Caco-2 (cell line): ENCODE results near the gene PHAX. TPM values are rescaled to one million over a fixed set of nuclear protein-coding genes. Genes with fewer than 3 reads are reported as not detected.

Experiments used
- BruUV-seq: library from RNA; stranded (reverse); fragments of 400-500 nt; replicated peaks from 2 replicates; lab custom pipeline; 2021; lab: Mats Ljungman, UMichigan
- CTCF ChIA-PET: fragments of 300-600 bp; sonication (Branson Sonifier 250); formaldehyde crosslinking; loops from one replicate; lab custom pipeline; 2022; ENCODE audit warnings: antibody characterized with exemption; lab: Charles Lee
- POLR2A ChIA-PET: fragments of 300-600 bp; sonication (Branson Sonifier 250); formaldehyde crosslinking; loops from one replicate; lab custom pipeline; 2022; ENCODE audit warnings: antibody characterized with exemption; lab: Charles Lee
- DNase-seq, 2 experiments: peaks; one replicate each; pipeline versions ENCODE4 v3.0.0 to v3.0.0-alpha.2; 2020 to 2022
- H3K27me3 ChIP-seq: replicated peaks from 2 replicates; pipeline ENCODE4 v1.6.0; 2011; ENCODE audit warnings: low read length; ENCODE audit not compliant: control insufficient read depth, insufficient read depth
- H3K36me3 ChIP-seq: 2 replicates; pipeline ENCODE4 v1.5.1; 2011; ENCODE audit warnings: low read length; ENCODE audit not compliant: control insufficient read depth, insufficient read depth
- H3K4me1 ChIP-seq: fragments of 250-450 bp; sonication (Bioruptor Pico); 2 replicates; pipeline ENCODE4 v1.5.1; 2020; ENCODE audit warnings: mild to moderate bottlenecking
- H3K4me3 ChIP-seq: 2 replicates; pipeline ENCODE4 v1.5.1; 2011; ENCODE audit warnings: low read depth, mild to moderate bottlenecking, control low read depth, low read length
- H3K9me3 ChIP-seq: fragments of 250-450 bp; sonication (Bioruptor Pico); 2 replicates; pipeline ENCODE4 v1.5.1; 2020; ENCODE audit warnings: mild to moderate bottlenecking, moderate library complexity
- H3K27ac Mint-ChIP-seq: one replicate; pipeline ENCODE4 v1.8.0; 2022; ENCODE audit warnings: mixed read lengths; ENCODE audit not compliant: unreplicated experiment
- H3K27me3 Mint-ChIP-seq: one replicate; pipeline ENCODE4 v1.8.0; 2022; ENCODE audit warnings: mixed read lengths; ENCODE audit not compliant: insufficient read depth, unreplicated experiment
- H3K36me3 Mint-ChIP-seq: one replicate; pipeline ENCODE4 v1.8.0; 2022; ENCODE audit warnings: mild to moderate bottlenecking, mixed read lengths; ENCODE audit not compliant: insufficient read depth, unreplicated experiment
- H3K4me1 Mint-ChIP-seq: one replicate; pipeline ENCODE4 v1.8.0; 2022; ENCODE audit warnings: low read depth, mixed read lengths; ENCODE audit not compliant: unreplicated experiment
- H3K4me3 Mint-ChIP-seq: one replicate; pipeline ENCODE4 v1.8.0; 2022; ENCODE audit warnings: mild to moderate bottlenecking, moderate library complexity, mixed read lengths; ENCODE audit not compliant: unreplicated experiment
- H3K9me3 Mint-ChIP-seq: one replicate; pipeline ENCODE4 v1.8.0; 2022; ENCODE audit warnings: mixed read lengths; ENCODE audit not compliant: unreplicated experiment
- intact Hi-C: fragments of 100-400 bp; cut with micrococcal nuclease; formaldehyde crosslinking; loops from one replicate; pipeline ENCODE4 v1.10.0; 2022; ENCODE audit not compliant: unreplicated experiment
- total RNA-seq: library from RNA; stranded (reverse); gene quantifications from 2 replicates; pipeline ENCODE4 v1.2.3, GENCODE V29; 2022
- TF ChIP-seq, protein P1 (sequence below), 2 experiments: fragments of 200-600 bp in 1 of 2; IDR thresholded peaks; 1 replicate in 1 of 2; 2 replicates in 1 of 2; pipeline versions ENCODE4 v1.5.1 to v1.8.0; 2011 to 2022; ENCODE audit warnings: antibody characterized with exemption in 1 of 2, control low read depth in 1 of 2, inconsistent platforms in 1 of 2, low read depth in 1 of 2, low read length in 1 of 2, mild to moderate bottlenecking in 1 of 2, moderate library complexity in 1 of 2; ENCODE audit not compliant: insufficient read depth in 1 of 2, severe bottlenecking in 1 of 2, unreplicated experiment in 1 of 2

The PHAX gene
- total RNA-seq, 1 experiment from 2014 or later, result 38.7 TPM

DNA sequence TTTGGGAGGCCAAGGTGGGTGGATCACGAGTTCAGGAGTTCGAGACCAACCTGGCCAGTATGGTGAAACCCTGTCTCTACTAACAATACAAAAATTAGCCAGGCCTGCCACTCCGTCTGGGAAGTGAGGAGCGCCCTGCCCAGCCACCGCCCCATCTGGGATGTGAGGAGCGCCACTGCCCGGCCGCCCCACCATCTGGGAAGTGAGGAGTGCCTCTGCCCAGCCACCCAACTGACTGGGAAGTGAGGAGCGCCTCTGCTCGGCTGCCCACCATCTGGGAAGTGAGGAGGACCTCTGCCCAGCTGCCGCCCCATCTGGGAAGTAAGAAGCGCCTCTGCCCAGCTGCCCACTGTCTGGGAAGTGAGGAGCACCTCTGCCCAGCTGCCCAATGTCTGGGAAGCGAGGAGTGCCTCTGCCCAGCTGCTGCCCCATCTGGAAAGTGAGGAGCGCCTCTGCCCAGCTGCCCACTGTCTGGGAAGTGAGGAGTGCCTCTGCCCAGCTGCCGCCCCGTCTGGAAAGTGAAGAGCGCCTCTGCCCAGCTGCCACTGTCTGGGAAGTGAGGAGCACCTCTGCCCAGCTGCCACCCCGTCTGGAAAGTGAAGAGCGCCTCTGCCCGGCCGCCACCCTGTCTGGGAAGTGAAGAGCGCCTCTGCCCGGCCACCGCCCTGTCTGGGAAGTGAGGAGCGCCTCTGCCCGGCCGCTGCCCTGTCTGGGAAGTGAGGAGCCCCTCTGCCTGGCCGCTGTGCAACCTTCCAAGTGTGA lies 11.0 kb upstream of the PHAX start:
- intact Hi-C loops, result no loop called here
- no TSS peak for BruUV-seq
- Mint-ChIP-seq H3K36me3 (peaks cover 75% of the 10 kb centered on the region), H3K9me3 (no peaks in the 10 kb centered on the region), H3K4me1 (peaks cover 12% of the 10 kb centered on the region), H3K4me3 (no peak overlapping the region), H3K27me3 (no peaks in the 10 kb centered on the region), H3K27ac (no peak overlapping the region)
- CTCF ChIA-PET, result no interaction called here
- TF ChIP-seq, protein P1, sequence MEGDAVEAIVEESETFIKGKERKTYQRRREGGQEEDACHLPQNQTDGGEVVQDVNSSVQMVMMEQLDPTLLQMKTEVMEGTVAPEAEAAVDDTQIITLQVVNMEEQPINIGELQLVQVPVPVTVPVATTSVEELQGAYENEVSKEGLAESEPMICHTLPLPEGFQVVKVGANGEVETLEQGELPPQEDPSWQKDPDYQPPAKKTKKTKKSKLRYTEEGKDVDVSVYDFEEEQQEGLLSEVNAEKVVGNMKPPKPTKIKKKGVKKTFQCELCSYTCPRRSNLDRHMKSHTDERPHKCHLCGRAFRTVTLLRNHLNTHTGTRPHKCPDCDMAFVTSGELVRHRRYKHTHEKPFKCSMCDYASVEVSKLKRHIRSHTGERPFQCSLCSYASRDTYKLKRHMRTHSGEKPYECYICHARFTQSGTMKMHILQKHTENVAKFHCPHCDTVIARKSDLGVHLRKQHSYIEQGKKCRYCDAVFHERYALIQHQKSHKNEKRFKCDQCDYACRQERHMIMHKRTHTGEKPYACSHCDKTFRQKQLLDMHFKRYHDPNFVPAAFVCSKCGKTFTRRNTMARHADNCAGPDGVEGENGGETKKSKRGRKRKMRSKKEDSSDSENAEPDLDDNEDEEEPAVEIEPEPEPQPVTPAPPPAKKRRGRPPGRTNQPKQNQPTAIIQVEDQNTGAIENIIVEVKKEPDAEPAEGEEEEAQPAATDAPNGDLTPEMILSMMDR (IDR thresholded peaks at IDR 0.05; ENCODE audit: insufficient read depth in 1 of 2, low read depth in 1 of 2, low read length in 1 of 2, severe bottlenecking in 1 of 2, unreplicated experiment in 1 of 2), result no peak
- DNase-seq, result no peak
- H3K36me3 ChIP-seq, result no peaks in the 10 kb centered on the region; the same call in none of the 2 replicates
- no peaks in the 10 kb centered on the region for H3K27me3 ChIP-seq
- no peak overlapping the region for H3K4me3 ChIP-seq
- POLR2A ChIA-PET, result interaction anchor here (0.6 kb wide), 1 partner anchor 49 kb away, joined by 3 read pairs; no protein-coding TSS in a partner anchor
- no peaks in the 10 kb centered on the region for H3K9me3 ChIP-seq
- peaks cover 12% of the 10 kb centered on the region for H3K4me1 ChIP-seq

DNA sequence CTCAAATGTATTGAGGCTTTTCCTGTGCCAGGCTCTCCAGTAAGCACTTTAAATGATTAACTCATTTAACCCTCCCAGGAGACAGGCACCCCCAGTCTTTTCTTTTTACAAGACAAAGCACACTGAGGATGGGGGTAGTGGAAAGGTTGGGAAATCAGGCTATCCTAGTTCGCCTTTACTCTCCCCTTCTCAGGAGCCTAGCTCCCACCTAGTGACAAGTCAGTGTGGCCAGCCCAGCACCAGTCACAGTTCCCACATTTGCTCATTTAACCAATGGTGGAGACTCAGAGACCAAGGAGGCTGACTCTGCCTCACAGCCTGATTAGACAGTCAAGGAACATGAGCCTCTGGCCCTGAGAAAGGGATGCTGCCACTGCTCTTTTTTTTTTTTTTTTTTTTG lies 9.2 kb upstream of the PHAX start:
- BruUV-seq, result no TSS peak
- no peaks in the 10 kb centered on the region; the same call in 1 of the 2 replicates for H3K36me3 ChIP-seq
- POLR2A ChIA-PET, result no interaction called here
- intact Hi-C loops, result no loop called here
- H3K27ac Mint-ChIP-seq, result no peak overlapping the region
- H3K4me1 ChIP-seq, result peaks cover 12% of the 10 kb centered on the region
- no peak overlapping the region for H3K4me3 ChIP-seq
- no peak overlapping the region for H3K4me3 Mint-ChIP-seq
- TF ChIP-seq, protein P1 (IDR thresholded peaks at IDR 0.05; ENCODE audit: insufficient read depth in 1 of 2, low read depth in 1 of 2, low read length in 1 of 2, severe bottlenecking in 1 of 2, unreplicated experiment in 1 of 2), result no peak
- peaks cover 64% of the 10 kb centered on the region for H3K36me3 Mint-ChIP-seq
- CTCF ChIA-PET, result interaction anchor here (0.7 kb wide), 1 partner anchor 13 kb away, joined by 3 read pairs; no protein-coding TSS in a partner anchor
- no peaks in the 10 kb centered on the region for H3K27me3 ChIP-seq
- H3K27me3 Mint-ChIP-seq, result no peaks in the 10 kb centered on the region
- H3K9me3 ChIP-seq, result no peaks in the 10 kb centered on the region
- H3K4me1 Mint-ChIP-seq, result peaks cover 18% of the 10 kb centered on the region
- H3K9me3 Mint-ChIP-seq, result no peaks in the 10 kb centered on the region
- no peak for DNase-seq

DNA sequence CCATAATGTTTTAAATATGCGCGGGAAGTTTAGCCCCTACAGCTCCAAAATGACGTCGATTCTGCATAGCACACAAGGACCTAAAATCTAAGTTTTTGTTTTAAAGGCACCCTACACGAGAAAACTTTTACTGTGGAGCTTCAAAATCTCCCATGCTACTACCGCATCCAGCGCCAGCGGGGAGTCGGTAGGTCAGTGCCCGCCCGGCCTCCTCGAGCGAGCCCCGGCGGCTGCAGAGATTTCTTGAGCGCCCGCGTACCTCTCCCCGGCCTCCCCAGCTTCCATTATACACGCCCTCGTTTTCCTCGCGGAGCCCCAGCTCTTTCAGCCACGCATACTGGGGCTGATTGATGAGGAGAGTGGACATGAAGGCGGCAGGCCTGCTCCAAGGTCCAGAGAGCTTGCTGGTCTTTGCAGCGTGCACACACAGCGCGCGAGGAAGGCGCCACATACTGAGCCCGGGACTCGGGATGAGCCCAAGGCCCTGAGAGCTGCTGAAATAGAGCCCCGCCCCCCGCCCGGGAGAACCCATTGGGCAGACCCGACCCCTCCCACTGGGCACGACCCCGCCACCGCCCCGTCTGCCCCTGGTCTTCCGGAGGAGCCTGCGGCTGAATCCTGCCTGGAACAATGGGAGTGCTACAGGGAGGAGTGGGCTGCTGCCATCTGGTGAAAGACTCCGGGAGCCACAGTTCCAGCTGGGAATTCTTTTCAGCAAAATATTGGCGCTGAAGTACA lies 5.8 kb upstream of the PHAX start, which contains the start of gene ALDH7A1:
TSS of gene ALDH7A1 (minus strand) at position 472 of the 738 bp plus-strand sequence. CDS start at position 451, 21 bp downstream.
- Histone ChIP-seq H3K9me3 (no peaks in the 10 kb centered on the region), H3K4me3 (peak within 1 kb of the TSS; percentile 66), H3K36me3 (no peaks in the 10 kb centered on the region; the same call in 1 of the 2 replicates), H3K27me3 (no peaks in the 10 kb centered on the region), H3K4me1 (peaks cover 20% of the 10 kb centered on the region)
- Mint-ChIP-seq H3K4me1 (peaks cover 23% of the 10 kb centered on the region), H3K27ac (peak within 1 kb of the TSS; percentile 91), H3K36me3 (peaks cover 41% of the 10 kb centered on the region), H3K27me3 (no peaks in the 10 kb centered on the region), H3K4me3 (peak within 1 kb of the TSS; percentile 93), H3K9me3 (no peaks in the 10 kb centered on the region)
- DNase-seq, result peak; percentile 97 to 98
- TF ChIP-seq, protein P1 (IDR thresholded peaks at IDR 0.05; ENCODE audit: insufficient read depth in 1 of 2, low read depth in 1 of 2, low read length in 1 of 2, severe bottlenecking in 1 of 2, unreplicated experiment in 1 of 2), result peak; percentile 27 to 77
- intact Hi-C loops, result loop anchor here (1.0 kb wide), 4 partner anchors 51 to 256 kb away; no protein-coding TSS in a partner anchor
- POLR2A ChIA-PET, result interaction anchor here (0.6 to 1.9 kb wide), 7 partner anchors 33 to 1846 kb away, joined by 3 to 15 read pairs (median 4); no protein-coding TSS in a partner anchor
- CTCF ChIA-PET, result interaction anchor here (0.6 to 2.0 kb wide), 11 partner anchors 9 to 879 kb away, joined by 3 to 7 read pairs (median 4); partner anchors contain the start of gene LMNB1
- TSS peak; percentile 50 for BruUV-seq
